HG02610 (cell line): Measurements from ENCODE around the gene CCNY.
A peak's percentile ranks its signal among the peaks of the same experiment; 100 is the strongest.

Source experiments
- ATAC-seq: cut with Tn5 transposase; IDR thresholded peaks from one replicate; pipeline ENCODE4 v1.9.1; 2021; ENCODE audit warnings: mild to moderate bottlenecking, moderate library complexity; ENCODE audit not compliant: unreplicated experiment

The CCNY gene

DNA sequence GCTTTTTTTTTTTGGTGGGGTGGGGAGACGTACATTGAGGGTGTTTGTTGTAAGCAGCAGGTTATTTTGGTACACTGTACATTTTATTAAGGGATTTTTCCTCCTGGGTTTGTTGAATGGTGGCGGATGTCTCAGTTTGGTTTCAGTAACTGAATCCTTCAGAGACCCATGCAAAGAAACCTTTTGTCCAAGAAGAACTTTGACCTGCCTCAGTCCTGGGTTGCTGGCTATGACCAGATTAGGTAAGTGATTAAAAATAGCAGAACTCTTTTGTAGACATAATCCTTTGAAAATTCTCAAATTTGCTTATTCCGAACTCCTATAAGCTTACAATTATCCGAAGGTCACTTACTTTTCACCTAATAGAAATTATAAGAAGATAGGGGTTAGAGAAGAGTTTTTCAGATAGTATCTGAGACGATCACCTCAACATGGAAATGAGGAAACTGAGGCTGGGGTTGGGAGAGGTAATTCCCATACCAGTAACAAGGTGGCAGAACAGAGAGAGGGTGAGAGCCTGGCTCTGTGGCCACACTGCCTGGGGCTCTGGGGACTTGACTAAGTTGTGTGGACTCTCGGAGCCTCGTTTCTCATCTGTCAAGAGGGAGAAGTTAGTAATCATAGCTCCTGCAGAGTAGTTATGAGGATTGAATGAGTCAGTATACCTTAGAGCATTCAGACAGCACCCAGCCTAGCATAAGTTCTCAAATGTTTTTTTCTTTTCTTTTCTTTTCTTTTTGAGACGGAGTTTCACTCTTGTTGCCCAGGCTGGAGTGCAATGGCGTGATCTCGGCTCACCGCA lies 87.4 kb downstream of the CCNY start:
- ATAC-seq: no peak

DNA sequence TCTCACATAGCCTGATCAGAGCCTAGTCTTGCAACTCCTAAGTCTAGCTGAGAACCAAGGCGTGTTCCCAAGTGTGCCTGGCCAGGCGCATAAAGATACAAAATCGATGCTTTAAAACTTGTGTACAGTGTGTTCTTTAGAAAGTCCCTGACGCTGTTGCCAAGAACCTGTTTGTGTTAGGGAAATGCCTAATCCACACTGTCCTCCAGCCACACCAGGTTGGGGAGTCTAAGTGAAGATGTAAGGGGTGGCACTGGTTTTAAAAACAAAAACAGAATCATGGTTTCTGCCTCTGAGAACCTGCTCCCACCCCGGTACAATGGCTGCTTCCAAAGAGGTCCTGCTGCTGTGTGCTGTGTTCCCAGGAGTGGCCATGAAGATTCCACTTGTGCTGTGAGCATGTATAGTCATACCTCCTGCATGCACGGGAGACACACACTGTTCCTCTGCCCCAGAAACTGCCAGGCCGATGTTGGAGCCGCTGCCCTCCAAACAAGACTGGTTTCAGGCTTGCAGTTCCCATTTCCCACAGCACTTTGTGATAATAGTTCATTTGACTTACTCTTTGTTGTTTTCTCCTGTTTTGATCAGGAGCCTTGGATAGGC lies 88.5 kb downstream of the CCNY start:
- no peak for ATAC-seq

DNA sequence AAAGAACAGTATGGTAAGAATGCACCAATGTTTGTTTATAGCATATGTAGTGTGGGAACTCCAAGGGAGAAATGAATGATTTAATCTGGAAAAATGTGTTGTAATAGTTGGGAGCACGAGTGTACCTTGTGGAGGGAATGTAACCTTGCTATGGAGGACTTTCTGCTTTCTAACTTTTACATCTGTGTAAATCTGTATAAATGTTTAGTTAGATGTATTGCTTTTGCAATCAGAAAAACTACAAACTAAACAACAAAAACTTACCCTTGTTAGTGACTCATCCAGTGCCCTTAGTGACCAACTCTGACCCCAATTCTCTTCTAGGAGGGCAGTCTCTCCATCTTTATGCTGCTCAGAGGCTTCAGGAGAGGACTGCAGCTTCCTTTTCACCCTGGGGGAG lies 89.3 kb downstream of the CCNY start:
- no peak for ATAC-seq

DNA sequence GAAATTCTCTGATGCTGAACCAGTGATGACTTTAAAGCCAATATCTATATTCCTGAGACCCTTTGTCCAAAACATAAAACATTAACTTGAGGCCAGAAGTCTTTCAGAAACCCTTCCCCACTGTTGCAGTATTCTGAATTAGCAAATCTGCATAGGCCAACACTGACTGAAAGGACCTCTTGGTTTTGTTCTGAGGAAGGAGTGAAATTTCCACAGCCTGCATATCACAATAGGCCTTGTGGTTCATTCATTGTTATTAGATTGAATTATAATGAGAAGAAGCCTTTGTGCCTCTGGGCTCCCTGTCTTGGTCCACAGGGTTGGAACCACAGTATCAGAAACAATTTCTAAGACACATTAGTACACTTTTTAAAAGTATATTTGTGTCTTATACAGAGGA lies 90.3 kb downstream of the CCNY start:
- no peak for ATAC-seq

DNA sequence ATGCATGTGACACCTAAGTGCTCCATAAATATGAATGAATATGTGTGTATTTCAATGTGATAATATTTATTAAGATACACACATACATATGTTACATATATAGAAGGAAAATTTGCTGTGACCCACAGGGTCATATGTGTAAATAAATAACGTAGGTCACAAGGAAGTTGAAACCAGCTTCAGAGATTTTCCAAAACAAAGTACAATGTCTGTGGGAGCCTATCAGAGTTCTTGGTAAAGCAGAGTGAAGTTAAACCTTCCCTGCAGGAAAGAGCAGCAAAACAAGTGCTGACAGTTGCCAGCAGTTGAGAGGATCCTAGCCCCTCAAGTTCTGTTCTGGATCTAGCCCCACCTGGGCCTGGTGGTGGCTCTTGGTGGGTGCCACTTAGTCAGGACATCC lies 91.2 kb downstream of the CCNY start:
- ATAC-seq: no peak

DNA sequence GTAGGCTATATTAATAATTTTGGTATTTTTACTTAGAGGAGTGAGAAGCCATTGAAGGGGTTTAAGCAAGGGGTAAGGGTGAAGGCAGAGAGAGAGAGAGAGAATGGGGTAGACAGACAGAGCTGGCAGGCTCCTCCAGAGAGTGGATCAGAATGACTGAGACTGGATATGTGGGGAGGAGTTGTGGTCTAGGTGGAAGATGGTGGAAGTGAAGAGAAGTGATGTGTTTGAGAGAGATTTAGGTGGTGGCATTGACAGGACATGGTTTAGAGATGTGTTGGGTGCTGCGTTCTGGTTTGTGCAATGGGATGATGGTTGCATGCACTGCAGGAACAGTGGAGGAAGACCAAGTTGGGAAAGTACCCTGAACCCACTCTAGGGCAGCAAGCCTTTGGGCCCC lies 92.2 kb downstream of the CCNY start:
- no peak for ATAC-seq

DNA sequence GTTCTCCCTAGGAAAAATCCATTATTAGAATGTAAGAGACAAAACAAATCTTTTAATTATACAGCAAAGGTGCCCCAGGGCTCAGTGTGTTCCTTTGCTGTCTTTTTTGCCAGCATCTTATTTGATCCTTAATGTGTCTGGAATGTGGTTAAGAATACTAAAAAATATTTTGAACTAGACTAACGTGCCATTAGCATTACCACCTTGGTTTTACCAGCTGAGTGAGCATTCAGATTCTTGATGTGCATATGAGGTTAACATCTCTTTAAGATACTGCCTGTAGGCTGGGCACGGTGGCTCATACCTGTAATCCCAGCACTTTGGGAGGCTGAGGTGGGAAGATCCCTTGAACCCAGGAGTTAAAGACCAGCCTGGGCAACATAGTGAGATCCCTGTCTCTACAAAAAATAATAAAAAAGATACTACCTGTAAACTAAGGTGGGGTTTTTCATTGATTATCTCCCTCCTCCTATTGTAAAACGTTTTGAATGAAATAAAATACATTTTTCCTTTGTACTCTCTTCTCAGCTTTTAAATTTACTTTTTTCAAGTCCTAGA lies 96.6 kb downstream of the CCNY start:
- no peak for ATAC-seq

DNA sequence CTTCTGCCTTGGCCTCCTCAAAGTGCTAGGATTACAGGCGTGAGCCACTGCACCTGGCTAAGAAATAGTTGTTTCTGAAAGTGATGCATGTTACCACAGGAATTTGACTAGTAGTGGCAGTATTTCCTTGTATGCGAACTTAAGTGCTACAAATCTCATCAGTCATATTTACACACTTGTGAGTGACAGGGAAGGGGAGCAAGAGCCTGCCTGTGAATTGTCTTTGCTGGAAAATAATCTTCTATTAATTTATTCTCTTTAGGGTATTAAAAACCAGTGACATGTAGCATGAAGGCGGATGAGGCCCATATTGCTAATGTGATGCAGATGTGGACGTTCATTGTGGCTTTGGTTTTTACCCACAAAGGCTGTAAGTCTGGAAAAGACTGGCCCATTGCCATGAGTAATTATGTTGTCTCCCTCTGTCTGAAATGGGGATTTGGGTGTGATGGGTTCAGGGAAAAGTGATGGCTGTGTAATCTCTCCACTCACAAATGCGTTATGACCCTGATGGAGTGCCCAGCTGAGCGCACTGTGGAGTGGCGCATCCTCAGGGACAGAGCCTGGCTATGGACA lies 97.6 kb downstream of the CCNY start:
- no peak for ATAC-seq

DNA sequence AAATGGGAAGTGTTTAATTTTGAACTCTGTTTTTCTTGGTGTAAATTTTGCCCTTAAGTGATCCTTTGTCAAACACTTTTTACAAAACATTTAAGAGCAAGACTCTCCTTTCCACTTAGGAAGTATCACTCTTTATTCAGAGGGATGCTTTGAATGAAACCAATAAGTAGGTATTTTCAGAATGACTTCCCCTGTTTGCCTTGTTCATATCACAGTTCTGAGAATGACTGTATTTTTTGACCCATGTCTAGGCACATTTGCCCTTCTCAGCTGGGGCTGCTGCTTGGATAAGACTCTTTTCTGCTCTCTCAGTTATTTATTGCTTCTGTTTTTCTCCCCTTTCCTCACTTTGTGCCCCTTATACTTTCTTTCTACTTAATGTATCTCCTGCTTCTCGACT lies 98.2 kb downstream of the CCNY start:
- peak; percentile 75 for ATAC-seq

DNA sequence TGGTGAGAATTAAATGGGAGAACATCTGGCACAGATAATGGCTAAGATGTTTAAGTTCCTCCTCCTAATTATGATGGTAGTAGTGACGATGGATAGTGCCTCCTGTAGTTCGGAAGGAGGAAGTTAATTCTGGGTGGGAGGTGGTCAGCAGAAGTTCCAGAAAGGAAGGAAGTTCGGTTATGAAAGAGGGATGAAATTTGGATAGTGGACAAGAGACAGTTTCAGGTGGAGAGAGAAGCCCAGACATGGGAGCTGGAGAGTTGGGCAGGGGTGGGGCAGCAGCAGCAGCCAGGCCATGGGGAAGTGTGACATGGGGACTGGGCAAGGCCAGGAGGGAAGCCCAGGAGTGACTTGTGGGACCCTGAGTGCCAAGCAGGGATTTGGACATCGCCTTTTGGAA lies 99.5 kb downstream of the CCNY start:
- ATAC-seq: no peak

DNA sequence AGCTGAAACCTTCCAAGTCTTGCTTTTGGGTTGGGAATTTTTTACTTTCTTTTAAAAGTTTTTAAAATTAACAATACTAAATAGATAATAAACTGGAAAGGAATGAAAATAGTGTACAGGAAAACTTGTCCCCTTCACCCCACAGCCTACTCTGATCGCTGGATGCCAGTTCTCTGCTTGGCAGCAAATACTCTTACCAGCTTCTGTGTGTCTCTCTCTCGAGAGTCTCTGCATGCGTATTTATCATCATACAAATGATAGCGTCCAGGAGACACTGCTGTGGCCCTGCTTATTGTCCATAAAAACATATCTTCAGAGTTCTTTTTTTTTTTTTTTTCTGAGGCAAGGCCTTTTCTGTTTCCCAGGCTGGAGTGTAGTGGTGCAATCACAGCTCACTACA lies 101.5 kb downstream of the CCNY start:
- no peak for ATAC-seq

DNA sequence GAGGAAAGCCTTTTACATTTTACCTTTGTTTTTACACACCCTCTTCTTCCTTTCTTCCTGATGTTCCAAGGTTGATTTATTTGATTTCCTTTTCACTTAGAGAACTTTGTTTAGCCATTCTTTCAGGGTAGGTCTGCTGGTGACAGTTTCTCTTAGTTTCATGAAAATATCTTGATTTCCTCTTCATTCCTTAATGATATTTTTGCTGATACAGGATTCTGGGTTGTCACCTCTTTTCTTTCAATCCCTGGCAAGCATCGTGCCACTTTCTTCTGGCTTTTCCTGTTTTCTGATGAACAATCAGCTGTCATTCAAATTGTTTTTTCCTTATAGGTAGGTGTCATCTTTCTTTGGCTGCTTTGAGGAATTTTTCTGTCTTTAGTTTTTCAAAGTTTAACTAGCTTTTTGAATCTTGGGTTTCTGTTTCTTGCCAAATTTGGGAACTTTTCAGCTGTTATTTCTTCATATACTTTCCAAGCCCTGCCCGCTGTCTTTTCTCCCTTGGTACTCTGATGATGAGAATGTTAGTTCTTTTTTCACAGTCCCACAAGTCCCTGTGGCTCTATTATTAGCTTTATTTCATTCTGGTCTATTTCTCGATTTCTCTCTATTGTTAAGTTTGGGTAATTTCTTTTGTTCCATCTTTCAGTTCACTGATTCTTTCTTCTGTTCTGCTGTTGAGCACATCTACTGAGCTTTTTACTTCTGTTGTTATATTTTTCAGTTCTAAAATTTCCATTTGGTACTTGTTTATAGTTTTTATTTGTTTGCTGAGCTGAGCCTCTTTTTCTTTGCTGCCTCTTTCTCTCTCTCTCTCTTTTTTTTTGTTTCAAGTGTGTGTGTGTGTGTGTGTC lies 102.6 kb downstream of the CCNY start:
- ATAC-seq: no peak

DNA sequence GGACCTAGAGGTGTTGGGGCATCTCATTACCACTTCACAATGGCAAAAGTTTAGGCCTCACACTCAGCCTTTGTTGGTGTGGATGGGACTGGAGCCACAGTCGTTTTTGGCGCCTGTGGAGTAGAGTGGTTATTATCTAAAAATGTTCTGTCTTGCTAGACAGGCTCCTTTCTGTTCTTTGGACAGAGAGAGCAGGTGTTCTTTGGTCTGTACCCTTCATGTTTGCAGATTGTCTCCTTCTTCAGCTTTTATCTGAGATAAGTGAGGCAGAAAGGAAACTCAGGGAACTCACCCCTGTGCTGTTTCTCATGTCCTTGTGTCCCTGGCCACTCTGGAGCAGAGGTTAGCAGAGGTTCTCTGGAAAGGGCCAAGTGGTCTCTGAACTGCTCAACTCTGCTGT lies 103.7 kb downstream of the CCNY start:
- ATAC-seq: no peak

DNA sequence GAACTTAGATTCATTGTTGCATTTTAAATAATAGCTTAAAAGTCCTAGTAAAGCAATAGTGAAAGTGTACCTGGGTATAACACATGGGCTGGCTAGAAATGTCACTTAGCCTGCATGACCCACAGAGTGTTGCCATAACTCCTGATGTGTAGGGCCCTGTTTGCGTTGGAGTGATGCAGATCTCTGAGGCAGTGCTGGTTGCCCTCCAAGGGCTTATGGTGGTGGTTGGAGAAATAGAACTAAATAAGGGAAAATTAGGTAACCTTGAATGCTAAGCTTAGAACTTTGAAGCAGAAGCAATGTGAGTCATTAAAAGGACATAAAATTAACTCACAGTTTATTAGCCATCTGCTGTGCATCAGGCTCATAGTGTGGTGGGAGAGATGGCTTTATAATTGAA lies 105.7 kb downstream of the CCNY start:
- ATAC-seq: no peak

DNA sequence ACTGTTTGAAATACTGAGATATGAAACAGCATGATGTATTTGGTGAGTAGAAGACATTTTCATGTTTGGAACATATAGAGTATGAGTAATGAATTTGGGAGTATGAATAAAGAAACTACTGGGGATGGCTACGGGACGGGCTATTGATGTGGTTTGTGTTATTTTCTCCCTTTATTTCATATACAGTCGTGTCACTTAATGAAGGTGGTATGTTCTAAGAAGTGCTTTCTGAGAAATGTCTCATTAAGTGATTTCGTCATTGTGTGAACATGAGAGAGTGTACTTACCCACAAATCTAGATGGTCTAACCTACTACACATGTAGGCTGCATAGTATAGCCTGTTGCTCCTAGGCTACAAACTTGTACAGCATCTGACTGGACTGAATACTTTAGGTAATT lies 106.3 kb downstream of the CCNY start:
- ATAC-seq: no peak

DNA sequence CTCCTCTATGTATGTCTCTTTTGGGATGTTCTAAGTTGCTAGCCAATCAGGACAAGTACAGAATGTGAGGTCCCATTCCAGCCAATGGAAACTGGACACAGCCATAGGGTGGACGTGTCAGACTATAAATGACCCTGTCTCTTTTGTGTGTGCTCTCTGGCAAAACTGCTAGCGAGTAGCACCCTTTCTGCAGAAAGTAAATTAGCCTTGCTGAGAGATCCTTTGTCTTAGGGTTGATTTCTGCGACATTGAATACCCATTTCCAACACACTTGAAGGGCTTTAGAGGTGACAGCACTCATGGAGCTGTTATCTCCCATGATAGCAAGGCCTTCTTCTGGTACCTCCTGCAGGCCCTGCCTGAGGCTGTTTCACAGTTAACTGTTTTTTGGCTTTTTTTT lies 107.5 kb downstream of the CCNY start:
- ATAC-seq: no peak

DNA sequence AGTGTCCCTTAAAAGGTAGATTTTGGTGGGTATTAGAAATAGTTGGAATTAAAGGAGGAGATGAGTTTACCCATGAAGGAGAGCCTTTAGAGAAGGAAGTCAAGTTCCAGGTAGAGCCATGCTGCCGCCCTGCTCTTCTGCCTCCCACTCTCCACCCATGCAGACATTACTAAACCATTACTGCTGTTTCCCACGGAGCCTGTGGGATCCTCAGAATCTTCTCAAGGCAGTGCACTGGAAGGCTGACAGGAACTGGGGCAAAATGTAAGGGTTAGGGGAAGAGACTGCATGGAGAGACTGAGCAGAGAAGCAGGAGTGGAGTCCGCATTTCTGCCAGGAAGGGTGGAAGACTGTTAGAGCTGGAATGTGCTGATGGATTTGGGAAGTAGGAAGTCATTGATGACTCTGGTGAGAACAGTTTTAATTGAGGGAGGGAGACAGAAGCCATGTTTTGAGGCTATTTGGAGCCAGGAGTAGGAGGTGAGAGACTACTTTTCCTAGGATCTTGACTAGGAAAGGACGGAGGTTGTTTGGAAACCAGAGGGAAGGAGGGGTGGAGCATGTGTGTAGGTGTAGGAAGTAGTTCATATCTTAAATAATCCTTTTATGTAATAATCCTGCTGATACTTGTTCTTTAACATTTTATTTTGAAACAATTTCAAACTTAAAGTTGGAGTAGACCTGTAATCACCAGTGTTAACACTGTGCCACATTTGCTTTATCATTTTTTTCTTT lies 109.0 kb downstream of the CCNY start:
- no peak for ATAC-seq

DNA sequence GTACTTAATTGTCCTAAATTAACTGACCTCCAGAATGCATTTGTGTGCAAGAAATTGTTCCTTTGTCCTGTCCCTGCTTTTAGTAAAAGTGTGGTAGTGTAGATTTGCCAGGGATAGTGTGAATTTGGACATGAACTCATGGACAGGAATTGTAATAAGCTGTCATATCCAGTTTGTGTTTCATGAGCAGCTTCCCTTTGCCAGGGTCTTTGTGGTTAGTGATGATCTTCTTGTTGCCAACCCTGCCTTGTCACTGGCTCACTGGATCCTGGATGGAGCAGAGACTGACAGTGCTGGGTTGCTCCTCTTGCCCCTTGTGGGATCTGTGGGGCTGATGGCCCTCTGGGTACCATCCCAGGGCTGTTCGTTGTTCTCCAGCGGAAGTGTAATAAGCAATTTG lies 110.1 kb downstream of the CCNY start:
- no peak for ATAC-seq

DNA sequence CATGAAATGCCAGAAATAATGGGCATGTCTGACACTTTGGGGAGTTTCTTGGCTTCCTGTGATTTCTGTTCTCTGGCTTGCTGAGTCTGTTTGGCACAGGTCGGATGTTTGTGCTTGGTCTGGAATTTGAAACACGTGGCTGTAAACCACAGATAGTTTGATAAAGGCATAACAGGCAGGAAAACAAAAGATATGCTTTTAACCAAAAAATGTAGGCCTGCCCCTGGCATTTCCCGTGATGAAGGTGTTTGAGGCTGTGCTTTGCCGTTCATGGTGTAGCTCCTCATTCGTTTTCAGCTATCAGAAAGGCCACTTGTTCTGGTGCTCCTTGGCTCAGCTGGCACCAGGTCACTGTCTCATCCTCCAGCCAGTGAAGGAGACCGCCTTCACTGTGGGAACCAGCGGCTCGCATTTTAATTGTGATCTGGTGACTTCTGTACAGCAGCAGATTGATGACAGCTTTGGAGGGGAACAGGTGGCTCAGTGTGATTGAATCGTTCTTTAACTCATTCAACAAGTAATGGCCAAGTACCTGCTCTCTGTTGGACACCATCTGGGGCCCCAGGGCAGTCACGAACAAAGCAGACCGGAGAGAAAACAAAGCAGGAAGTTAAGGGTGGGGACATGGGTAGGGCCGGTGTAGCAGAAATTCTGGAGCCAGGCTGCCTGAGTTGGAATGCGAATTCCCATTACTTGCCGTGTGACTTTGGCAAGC lies 111.5 kb downstream of the CCNY start:
- ATAC-seq: no peak
